B cell (primary cell): ENCODE measurements around the gene NUBPL. TPM values are rescaled to one million over a fixed set of nuclear protein-coding genes. Genes with fewer than 3 reads are reported as not detected.

Experiments used
- ATAC-seq: fragments of 200-7000 bp; cut with Tn5 transposase; one replicate; pipeline ENCODE4 v1.10.0; 2021; ENCODE audit warnings: low read depth, mild to moderate bottlenecking, moderate number of reproducible peaks, moderate library complexity
- CTCF ChIA-PET: fragments of 350-600 bp; sonication (Branson Sonifier 250); formaldehyde crosslinking; loops from one replicate; lab custom pipeline; 2021; ENCODE audit warnings: antibody characterized with exemption, inconsistent platforms; lab: Charles Lee
- POLR2A ChIA-PET: fragments of 350-600 bp; sonication (Branson Sonifier 250); formaldehyde crosslinking; loops from one replicate; lab custom pipeline; 2021; ENCODE audit warnings: antibody characterized with exemption; lab: Charles Lee
- DNase-seq: peaks from one replicate; pipeline ENCODE4 v3.0.0; 2013
- H2AFZ ChIP-seq: 2 replicates; pipeline ENCODE4 v1.6.1; 2012; ENCODE audit warnings: mild to moderate bottlenecking, low read depth, low read length; ENCODE audit not compliant: insufficient read depth, poor library complexity, severe bottlenecking
- H3K27ac ChIP-seq, 2 donors: 1 replicate in 1 of 2; 2 replicates in 1 of 2; pipeline ENCODE4 v1.5.1; 2012 to 2013; ENCODE audit warnings: low read length in 2 of 2, mild to moderate bottlenecking in 2 of 2, moderate library complexity in 1 of 2
- H3K27me3 ChIP-seq, 4 experiments: fragments of 200-600 bp in 1 of 4; sonication (generic) in 1 of 4; replicated peaks in 1 of 4; 1 replicate in 2 of 4; 2 replicates in 2 of 4; pipeline versions ENCODE4 v1.6.1 to v1.7.0; 2013 to 2016; ENCODE audit warnings: low read length in 3 of 4, mild to moderate bottlenecking in 2 of 4, mixed read lengths in 1 of 4, moderate library complexity in 1 of 4; ENCODE audit not compliant: insufficient read depth in 4 of 4, control insufficient read depth in 3 of 4; ENCODE audit errors: control extremely low read depth in 1 of 4
- H3K36me3 ChIP-seq, 2 experiments: replicated peaks in 1 of 2; 1 replicate in 1 of 2; 2 replicates in 1 of 2; pipeline versions ENCODE4 v1.6.1 to v1.7.1; 2013; ENCODE audit warnings: low read length in 1 of 2; ENCODE audit not compliant: insufficient read depth in 2 of 2, control insufficient read depth in 1 of 2; ENCODE audit errors: control extremely low read depth in 1 of 2, extremely low read depth in 1 of 2
- H3K4me1 ChIP-seq, 2 donors: fragments of 200-600 bp in 1 of 2; sonication (generic) in 1 of 2; 1 replicate in 1 of 2; 2 replicates in 1 of 2; pipeline versions ENCODE4 v1.5.1 to v1.6.1; 2013 to 2017; ENCODE audit warnings: low read length in 2 of 2; ENCODE audit not compliant: control insufficient read depth in 2 of 2, insufficient read depth in 2 of 2
- H3K4me2 ChIP-seq: replicated peaks from 2 replicates; pipeline ENCODE3; 2012; ENCODE audit warnings: mild to moderate bottlenecking, low read depth, low read length; ENCODE audit not compliant: poor library complexity, severe bottlenecking
- H3K4me3 ChIP-seq, 5 experiments: fragments of 200-600 bp in 1 of 5; sonication (generic) in 1 of 5; 1 replicate in 3 of 5; 2 replicates in 2 of 5; pipeline versions ENCODE4 v1.5.1 to v1.7.0; 2011 to 2016; ENCODE audit warnings: low read length in 4 of 5, mild to moderate bottlenecking in 4 of 5, low read depth in 2 of 5, control low read depth in 1 of 5, moderate library complexity in 1 of 5; ENCODE audit not compliant: insufficient read depth in 1 of 5; ENCODE audit errors: control extremely low read depth in 1 of 5, extremely low read depth in 1 of 5
- H3K79me2 ChIP-seq: fragments of 200-600 bp; sonication (generic); one replicate; pipeline ENCODE4 v1.6.0; 2016; ENCODE audit warnings: low read length; ENCODE audit not compliant: control insufficient read depth, insufficient read depth
- H3K9ac ChIP-seq: fragments of 200-600 bp; sonication (generic); 2 replicates; pipeline ENCODE4 v1.6.1; 2017; ENCODE audit warnings: mild to moderate bottlenecking, low read length, moderate library complexity
- H3K9me3 ChIP-seq, 3 donors: one replicate each; pipeline versions ENCODE4 v1.6.1 to v1.7.1; 2013; ENCODE audit warnings: low read length in 2 of 3; ENCODE audit not compliant: control insufficient read depth in 2 of 3, insufficient read depth in 1 of 3; ENCODE audit errors: control extremely low read depth in 1 of 3
- H4K20me1 ChIP-seq: 2 replicates; pipeline ENCODE4 v1.6.0; 2012; ENCODE audit warnings: mild to moderate bottlenecking, low read length; ENCODE audit not compliant: insufficient read depth, control insufficient read depth, poor library complexity, severe bottlenecking
- H3K27ac Mint-ChIP-seq: one replicate; pipeline ENCODE4 v1.8.0; 2021; ENCODE audit warnings: mixed read lengths
- H3K27me3 Mint-ChIP-seq: one replicate; pipeline ENCODE4 v1.8.0; 2021; ENCODE audit warnings: mixed read lengths
- H3K4me1 Mint-ChIP-seq: one replicate; pipeline ENCODE4 v1.8.0; 2021; ENCODE audit warnings: mixed read lengths
- H3K4me3 Mint-ChIP-seq: one replicate; pipeline ENCODE4 v1.8.0; 2021; ENCODE audit warnings: mixed read lengths
- H3K9me3 Mint-ChIP-seq: one replicate; pipeline ENCODE4 v1.8.0; 2022; ENCODE audit warnings: mixed read lengths; ENCODE audit not compliant: insufficient read depth
- CTCF ChIP-seq: fragments of 200-600 bp; IDR thresholded peaks from one replicate; pipeline ENCODE4 v1.8.0; 2022; ENCODE audit warnings: antibody characterized with exemption, mild to moderate bottlenecking
- EZH2 ChIP-seq: IDR thresholded peaks from 2 replicates; pipeline ENCODE4 v1.6.1; 2012; ENCODE audit warnings: borderline replicate concordance, low read depth, mild to moderate bottlenecking, moderate library complexity, low read length; ENCODE audit not compliant: insufficient read depth, poor library complexity, severe bottlenecking
- WGBS: methylation state at CpG from one replicate; pipeline ENCODE4 v1.1.5; 2013; ENCODE audit warnings: missing lambda C conversion rate; ENCODE audit not compliant: insufficient coverage; 5-methylcytosine and 5-hydroxymethylcytosine counted together
- intact Hi-C: fragments of 100-400 bp; cut with micrococcal nuclease; formaldehyde crosslinking; loops from one replicate; pipeline ENCODE4 v1.10.0; 2022
- polyA plus RNA-seq: library from polyadenylated mRNA; depleted of rRNA; stranded (reverse); fragments of >200 nt; gene quantifications from 2 replicates; pipeline ENCODE4 v1.2.3, GENCODE V29; 2012
- total RNA-seq, 2 donors: library from RNA; stranded (reverse); fragments of 120-200 nt in 1 of 2; gene quantifications; 1 replicate in 1 of 2; 2 replicates in 1 of 2; pipeline versions ENCODE4 v1.2.3 to v1.2.4, GENCODE V29; 2013 to 2022

Gene NUBPL
- total and polyA plus RNA-seq, 2 donors (not counting 1 experiment from before 2014, with no cell fraction given): 1.9 to 14.2 TPM

GRCh38 chr14:31692376-31692781 is 131.2 kb downstream of the NUBPL start:
- ATAC-seq (no peak), DNase-seq (no peak)
- Histone ChIP-seq H3K4me2 (no peak overlapping the region), H2AFZ (no peak overlapping the region), H3K9ac (no peak overlapping the region), H3K9me3 (no peaks in the 10 kb centered on the region), H3K27ac (no peak overlapping the region), H3K79me2 (no peaks in the 10 kb centered on the region), H3K4me3 (no peak overlapping the region), H3K4me1 (no peaks in the 10 kb centered on the region), H3K36me3 (no peaks in the 10 kb centered on the region), H3K27me3 (no peaks in the 10 kb centered on the region), H4K20me1 (no peaks in the 10 kb centered on the region)
- H3K9me3 Mint-ChIP-seq: no peaks in the 10 kb centered on the region
- H3K4me1 Mint-ChIP-seq: no peaks in the 10 kb centered on the region
- no CpG with 5 or more reads among the region's 1 CpG for WGBS
- CTCF ChIA-PET: interaction anchor here (0.7 kb wide), 1 partner anchor 9 kb away, joined by 3 read pairs; no protein-coding TSS in a partner anchor
- TF ChIP-seq CTCF: no peak
- TF ChIP-seq EZH2: no peak
- H3K27me3 Mint-ChIP-seq: no peaks in the 10 kb centered on the region
- POLR2A ChIA-PET: no interaction called here
- intact Hi-C loops: no loop called here
- H3K4me3 Mint-ChIP-seq: no peak overlapping the region
- H3K27ac Mint-ChIP-seq: no peak overlapping the region

GRCh38 chr14:31696378-31696777 is 135.2 kb downstream of the NUBPL start:
- WGBS: 92% methylated on average over 4 of the region's 4 CpGs
- H3K36me3 ChIP-seq: no peaks in the 10 kb centered on the region
- H3K27ac Mint-ChIP-seq: no peak overlapping the region

More at GRCh38 chr14:31696378-31696777, 135.2 kb downstream of the NUBPL start:
- no peaks in the 10 kb centered on the region for H3K79me2 ChIP-seq
- H3K9me3 ChIP-seq: peaks cover 0 to 12% (median 0%) of the 10 kb centered on the region in 3 donors
- TF ChIP-seq CTCF (no peak), EZH2 (no peak)
- CTCF ChIA-PET: no interaction called here
- H2AFZ ChIP-seq: no peak overlapping the region
- intact Hi-C loops: no loop called here
- no peak overlapping the region for H3K4me2 ChIP-seq
- POLR2A ChIA-PET: no interaction called here
- no peak overlapping the region for H3K4me3 ChIP-seq
- no peak overlapping the region for H3K27ac ChIP-seq
- ATAC-seq (no peak), DNase-seq (no peak)
- no peaks in the 10 kb centered on the region for H3K4me1 ChIP-seq
- no peaks in the 10 kb centered on the region for H4K20me1 ChIP-seq
- Mint-ChIP-seq H3K27me3 (no peaks in the 10 kb centered on the region), H3K9me3 (no peaks in the 10 kb centered on the region), H3K4me3 (no peak overlapping the region), H3K4me1 (no peaks in the 10 kb centered on the region)
- H3K27me3 ChIP-seq: no peaks in the 10 kb centered on the region
- no peak overlapping the region for H3K9ac ChIP-seq
